HG03469 (cell line): ENCODE results near the gene SLC66A2.
"Not testable (repeated sequence)": the region's sequence is repeated elsewhere in the genome, so short reads cannot be mapped to it uniquely, and the experiment has no call there.

Experiments used
- ATAC-seq: cut with Tn5 transposase; IDR thresholded peaks from one replicate; pipeline ENCODE4 v1.9.1; 2021; ENCODE audit warnings: mild to moderate bottlenecking, moderate library complexity, moderate number of reproducible peaks; ENCODE audit not compliant: unreplicated experiment

The SLC66A2 gene

GRCh38 chr18:79971211-79971952 lies 19.9 kb upstream of the SLC66A2 start:
- no peak for ATAC-seq

- no peak for ATAC-seq
Observed at GRCh38 chr18:79970419-79971133, 19.1 kb upstream of the SLC66A2 start.

- no peak for ATAC-seq
Observed at GRCh38 chr18:79965119-79965902, 13.9 kb upstream of the SLC66A2 start.

- peak; percentile 82 for ATAC-seq
Observed at GRCh38 chr18:79964330-79965118, 13.1 kb upstream of the SLC66A2 start, which contains the start of gene HSBP1L1. Gene HSBP1L1 (plus strand): TSS chr18:79964643. CDS start chr18:79964736, 93 bp downstream.

- ATAC-seq = no peak
Observed at GRCh38 chr18:79963658-79964329, 12.3 kb upstream of the SLC66A2 start.

DNA sequence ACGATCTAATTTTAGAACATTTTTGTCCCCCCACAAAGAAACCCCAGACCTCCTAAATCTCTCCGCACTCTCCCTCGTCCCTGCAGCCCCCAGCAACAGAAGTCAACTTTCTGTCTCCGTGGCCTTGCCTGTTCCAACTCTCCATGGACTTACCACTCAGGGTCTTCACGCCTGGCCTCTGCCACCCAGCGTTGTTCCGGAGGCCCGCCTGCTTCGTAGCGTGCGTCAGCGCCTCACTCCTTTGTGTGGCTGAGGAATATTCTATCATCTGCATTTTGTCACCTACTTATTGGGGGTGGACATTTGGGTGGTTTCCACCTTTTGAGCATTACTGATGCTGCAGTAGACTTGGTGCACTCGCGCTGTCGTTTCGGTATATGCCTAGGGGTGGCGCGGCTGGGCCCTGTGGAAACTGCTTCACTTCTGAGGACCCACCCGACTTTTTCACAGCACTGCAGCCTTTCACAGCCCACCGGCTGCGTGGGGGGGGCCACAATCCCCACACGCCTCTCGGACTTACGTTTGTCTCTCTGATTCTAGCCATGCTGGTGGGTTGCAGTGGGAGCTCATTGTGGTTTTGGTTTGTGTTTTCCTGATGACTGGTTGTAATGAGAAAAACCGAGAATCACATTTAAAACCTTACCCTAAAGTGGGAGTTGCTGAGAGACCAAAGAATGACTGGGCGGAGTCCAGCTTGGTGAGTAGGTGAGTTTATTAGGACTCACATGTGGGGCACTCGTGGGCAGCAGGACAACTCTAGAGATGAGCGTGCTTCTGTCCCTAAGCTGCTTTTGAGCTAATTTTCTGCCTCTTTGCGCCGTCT lies 11.6 kb upstream of the SLC66A2 start:
- no peak for ATAC-seq

DNA sequence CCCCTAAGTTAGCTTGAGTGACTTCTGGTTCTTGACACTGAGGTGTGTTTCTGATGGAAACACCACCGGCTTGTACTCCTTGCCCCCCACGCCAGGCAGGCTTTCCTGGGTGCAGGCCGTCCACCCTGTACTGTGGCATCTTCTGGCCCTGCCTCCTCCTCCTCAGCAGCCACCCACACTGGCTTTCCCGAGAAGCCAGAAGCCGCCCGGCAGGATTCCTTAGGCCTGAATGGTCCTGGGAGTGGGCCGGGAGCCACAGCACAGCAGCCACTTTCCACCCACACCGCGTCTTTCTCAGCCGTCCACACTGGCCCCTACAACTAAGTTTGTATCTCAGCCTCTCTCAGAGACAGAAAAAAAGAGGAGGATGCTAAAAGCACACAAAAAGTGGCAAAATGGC lies 10.9 kb upstream of the SLC66A2 start:
- no peak for ATAC-seq

DNA sequence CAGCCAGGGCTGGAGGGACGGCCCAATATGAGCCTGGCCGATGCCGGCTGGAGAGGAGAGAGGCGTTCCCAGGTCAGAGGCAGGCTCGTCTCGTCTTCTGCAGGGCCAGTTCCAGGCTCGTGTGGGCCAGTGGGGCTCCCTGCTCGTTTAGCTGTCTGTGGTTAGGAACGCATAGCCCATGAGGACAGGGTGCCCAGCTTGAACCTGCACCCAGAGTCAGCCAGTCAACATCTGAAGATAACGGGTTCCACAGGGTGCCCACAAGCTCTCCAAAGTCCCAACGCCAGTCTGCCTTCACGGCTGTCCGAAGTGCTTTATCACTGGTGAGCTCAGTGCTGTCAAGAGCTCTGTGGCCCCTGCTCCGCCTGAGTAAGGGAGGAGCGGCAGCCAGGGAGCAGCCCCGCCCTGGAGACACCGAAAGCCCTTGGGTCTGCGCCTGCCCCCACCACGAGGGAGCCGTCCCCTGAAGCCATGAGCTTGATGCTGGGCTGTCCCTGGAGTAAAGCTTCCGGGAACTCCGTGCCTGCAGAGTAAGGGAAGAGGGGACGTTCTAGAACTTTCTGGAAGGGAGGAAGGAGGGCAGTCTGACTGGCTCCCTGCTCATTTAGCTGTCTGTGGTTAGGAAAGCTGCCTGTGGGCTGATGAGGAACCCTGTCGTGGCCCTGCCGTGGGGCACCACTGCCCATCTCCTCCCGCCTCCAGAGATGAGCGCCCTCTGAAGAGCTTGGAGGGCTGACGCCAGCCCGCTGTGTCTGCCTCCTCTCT lies 10.3 kb upstream of the SLC66A2 start:
- ATAC-seq = no peak

DNA sequence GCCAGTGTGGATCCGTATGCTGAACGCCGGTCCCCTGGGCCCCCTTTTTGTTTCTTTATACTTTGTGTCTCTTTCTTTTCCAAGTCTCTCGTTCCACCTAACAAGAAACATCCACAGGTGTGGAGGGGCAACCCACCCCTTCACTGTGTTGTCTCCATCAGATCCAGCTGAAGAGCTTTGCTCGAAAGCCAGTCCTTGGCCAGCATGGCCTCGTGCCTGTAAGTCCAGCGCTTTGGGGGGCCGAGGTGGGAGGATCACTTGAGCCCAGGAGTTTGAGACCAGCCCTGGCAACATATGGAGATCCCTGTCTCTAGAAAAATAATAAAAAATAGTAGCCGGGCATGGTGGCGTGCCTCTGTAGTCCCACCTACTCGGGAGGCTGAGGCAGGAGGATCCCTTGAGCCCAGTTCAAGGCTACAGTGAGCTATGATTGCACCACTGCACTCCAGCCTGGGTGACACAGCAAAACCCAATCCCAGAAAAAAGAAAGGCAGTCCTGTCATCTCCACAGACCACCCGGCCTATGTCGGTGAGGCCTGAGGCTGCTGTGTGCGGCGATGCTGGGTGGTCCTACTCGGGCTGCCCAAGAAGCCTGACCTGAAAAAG lies 9.6 kb upstream of the SLC66A2 start:
- no peak for ATAC-seq

DNA sequence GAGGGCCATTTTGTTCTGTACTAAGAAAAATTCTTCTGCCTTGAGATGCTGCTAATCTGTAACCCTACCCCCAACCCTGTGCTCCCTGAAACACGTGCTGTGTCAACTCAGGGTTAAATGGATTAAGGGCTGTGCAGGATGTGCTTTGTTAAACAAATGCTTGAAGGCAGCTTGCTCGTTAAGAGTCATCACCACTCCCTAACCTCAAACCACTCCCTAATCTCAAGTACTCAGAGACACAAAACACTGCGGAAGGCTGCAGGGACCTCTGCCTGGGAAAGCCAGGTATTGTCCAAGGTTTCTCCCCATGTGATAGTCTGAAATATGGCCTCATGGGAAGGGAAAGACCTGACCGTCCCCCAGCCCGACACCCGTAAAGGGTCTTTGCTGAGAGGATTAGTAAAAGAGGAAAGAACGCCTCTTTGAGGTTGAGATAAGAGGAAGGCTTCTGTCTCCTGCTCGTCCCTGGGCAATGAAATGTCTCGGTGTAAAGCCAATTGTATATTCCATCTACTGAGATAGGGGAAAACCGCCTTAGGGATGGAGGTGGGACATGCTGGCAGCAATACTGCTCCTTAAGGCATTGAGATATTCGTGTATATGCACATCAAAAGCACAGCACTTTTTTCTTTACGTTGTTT lies 8.8 kb upstream of the SLC66A2 start:
- ATAC-seq = not testable (repeated sequence)

- ATAC-seq = no peak
Observed at GRCh38 chr18:79958981-79959380, 7.5 kb upstream of the SLC66A2 start.

DNA sequence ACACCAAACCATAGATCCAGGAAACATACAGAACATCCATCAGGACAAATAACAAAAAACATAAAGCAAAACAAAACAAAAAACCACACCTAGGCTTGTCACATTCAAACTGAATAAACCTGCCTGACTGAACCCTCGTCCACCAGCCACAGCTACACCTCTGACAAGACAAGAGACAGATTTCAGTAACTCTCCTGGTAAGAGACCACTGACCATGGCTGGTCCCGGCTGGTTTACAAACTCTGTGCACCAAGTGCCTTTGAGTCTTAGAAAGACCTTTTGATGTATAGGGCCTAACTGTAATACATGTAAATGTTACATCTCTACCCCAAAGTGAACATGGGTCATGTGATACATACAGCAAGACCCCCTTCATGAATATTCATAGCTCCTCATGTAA lies 4.8 kb upstream of the SLC66A2 start:
- no peak for ATAC-seq

DNA sequence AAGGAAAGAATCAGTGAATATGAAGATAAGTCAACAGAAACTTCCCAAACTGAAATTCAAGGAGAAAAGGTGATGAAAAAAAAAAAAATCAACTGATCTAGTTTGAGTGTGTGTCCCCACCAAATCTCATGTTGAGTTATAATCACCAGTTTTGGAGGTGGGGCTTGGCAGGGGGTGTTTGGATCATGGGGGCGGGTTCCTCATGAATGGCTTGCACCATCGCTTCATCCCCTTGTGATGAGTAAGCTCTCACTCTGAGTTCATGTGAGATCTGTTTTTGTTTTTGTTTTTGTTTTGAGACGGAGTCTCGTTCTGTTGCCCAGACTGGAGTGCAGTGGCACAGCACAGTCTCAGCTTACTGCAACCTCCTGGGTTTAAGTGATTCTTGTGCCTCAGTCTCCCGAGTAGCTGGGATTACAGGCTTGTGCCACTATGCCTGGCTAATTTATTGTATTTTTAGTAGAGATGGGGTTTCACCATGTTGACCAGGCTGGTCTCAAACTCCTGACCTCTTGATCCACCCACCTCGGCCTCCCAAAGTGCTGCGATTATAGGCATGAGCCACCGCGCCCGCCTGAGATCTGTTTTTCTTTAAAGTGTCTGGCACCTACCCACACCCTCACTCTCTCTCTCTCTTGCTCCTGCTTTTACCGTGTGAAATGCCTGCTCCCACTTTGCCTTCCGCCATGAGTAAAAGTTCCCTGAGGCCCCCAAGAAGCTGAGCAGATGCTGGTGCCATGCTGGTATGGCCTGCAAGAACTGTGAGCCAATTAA lies 4.0 kb upstream of the SLC66A2 start:
- no peak for ATAC-seq

DNA sequence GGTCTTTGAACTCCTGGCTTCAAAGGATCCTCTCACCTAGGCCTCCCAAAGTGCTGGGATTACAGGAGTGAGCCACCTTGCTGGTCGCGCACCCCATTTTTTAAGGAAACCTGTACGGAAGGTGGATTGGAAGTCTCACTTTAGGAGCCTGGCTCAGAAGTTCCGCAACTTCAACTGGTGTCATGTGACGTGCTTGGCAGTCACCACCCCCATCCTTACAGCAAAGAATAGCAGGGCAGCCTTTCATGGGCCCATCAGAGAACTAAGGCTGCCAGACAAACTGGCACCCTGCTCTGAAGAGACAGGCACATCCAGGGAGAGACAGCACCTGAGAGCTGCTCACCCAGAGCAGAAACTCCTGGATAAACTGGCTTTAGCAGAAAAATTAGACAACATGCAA lies 3.3 kb upstream of the SLC66A2 start:
- ATAC-seq = no peak

GRCh38 chr18:79953971-79954651 lies 2.7 kb upstream of the SLC66A2 start:
- no peak for ATAC-seq

DNA sequence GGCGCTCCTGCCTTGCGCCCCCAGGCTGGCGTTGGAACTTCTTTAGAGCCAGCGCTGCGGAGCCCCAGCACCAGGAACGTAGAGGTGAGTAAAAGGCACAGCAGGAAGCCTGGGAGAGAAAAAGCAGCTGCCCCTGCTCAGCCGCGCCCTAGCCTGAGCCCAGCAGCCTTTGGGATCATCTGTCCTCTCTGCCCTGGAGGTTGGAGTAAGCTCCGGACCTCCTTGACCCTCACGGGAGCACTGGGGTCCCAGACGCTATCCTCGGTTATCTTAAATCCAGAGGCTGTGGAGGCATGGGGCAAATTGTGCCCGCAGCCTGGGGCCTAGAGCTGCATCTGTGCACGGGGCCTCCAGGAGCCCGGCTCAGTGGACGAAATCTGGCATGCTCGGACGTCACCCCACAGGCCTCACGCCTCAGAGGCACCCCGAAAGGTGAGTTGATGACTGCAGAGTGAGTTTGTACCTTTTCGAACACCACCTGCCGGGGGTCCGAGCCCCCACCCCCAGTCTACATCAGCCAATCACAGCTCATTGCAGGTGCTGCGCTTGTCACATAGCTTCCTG lies 1.6 kb upstream of the SLC66A2 start:
- ATAC-seq = no peak
